GM18951 (cell line): Measurements from ENCODE around the gene ASF1B.

Experiments
- POLR2A ChIP-seq: IDR thresholded peaks from 4 replicates; pipeline ENCODE4 v1.6.1; 2011; ENCODE audit warnings: mild to moderate bottlenecking; ENCODE audit not compliant: insufficient read length, insufficient read depth; ENCODE audit errors: extremely low read depth
- in situ Hi-C: fragments of 300-500 bp; cut with MboI; formaldehyde crosslinking; loops from one replicate; pipeline ENCODE4 v1.12.0; 2022; ENCODE audit warnings: low sequenced_read_pairs, mixed read lengths, inconsistent platforms; ENCODE audit not compliant: unreplicated experiment

Gene ASF1B

DNA sequence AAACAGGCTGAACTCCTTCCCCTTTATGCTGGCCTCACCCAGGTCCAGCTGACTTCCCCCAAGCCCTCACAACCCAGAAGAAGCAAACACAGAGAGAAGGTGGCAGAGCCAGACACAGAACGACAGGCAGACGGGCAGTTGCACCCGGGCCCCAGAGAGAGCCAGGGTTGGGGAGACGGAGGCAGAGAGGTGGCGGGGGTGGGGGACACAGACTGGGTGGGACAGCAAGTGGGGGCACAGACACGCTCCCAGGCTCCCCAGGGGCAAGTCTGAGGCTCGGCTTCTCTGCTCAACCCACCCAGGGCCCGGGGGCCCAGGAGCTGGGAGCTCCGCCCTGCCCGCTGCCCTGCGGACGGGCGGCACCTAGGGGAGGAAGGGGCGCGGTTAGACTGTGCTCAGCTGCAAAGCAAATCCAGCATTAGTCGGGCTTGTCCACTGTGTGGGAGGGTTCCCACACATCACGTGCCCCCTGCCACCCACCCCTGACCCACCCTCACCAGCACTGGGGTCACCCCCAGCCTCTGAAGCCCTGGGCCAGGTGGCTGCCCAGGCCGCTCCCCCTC lies 31.3 kb upstream of the ASF1B start:
- TF ChIP-seq POLR2A = no peak
- in situ Hi-C loops = no loop called here

- TF ChIP-seq POLR2A = no peak
- in situ Hi-C loops = no loop called here
Observed at GRCh38 chr19:14166999-14167575, 30.7 kb upstream of the ASF1B start.

DNA sequence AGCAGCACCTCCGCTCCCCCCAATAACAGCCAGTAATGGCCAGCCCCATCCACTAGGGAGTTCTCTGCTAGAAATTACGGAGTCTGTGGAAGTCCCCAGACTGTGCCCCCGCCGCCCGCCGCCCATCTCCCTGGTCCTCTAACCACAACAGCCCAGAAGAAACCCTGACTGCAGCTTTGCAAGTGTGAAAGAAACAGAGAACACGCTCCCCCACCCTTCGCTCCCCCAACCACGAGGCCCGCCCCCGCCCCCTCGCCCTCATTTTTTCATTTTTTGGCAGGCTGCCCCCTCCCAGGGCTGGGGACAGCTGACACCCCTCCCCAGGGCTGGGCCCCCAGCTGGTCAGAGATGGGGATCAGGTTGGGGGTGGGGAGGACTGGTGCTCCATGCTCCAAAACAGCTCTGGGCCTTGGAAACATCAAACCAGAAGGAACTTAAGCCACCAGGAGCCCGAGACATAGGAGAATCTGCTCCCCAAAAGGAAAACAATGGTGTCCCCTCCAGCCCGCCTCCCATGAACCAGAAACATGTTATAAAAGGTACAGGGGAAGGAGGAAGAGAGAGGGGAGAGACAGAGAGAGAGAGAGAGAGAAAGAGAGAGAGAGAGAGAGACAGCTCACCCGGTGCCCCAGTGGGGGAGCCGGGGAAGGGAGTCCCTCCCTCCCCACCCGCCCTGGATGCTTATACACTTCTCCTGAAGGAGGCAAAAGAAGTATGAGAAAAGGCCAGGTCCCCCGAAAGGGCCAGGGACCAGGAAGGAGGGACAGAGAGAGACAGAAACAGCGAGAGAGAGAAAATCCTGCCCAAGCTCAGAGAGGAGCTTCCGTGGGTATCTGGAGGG lies 29.8 kb upstream of the ASF1B start:
- TF ChIP-seq POLR2A = no peak
- in situ Hi-C loops = no loop called here

DNA sequence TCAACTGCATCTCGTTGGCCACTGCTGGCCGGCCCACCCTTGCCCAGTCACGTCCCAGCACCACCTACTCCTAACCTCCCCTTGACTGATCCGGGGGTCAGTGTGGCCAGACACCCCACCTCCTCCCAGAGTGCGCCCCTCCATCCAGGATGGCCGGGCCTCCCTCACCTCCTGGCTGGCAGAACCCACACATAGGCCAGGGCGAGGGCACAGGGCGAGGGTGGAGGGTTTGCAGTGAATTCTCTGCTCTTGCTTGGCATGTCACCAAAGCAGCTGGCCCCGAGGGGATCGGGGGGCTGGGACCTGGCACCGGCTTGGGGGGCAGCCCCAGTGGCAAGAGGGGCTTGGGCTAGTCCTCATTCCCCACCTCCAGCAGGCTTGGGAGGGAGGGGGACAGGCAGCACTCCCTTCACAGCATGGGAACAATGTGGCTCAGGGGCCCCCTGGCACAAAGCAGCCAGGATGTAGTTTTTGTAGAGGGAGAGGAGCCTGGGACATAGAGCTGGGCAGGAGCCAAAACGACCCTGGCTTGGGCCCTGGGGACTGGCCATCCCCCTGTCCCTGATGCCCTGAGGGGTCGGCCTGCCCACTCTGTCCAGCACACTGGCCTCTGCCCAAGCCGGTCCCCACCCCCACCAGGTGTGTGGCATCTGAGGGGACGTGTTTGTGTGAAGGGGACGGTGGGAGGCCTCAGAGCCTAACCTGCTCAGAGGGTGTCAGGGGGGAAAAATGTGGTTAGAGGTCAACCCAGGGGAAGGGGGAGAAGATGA lies 28.5 kb upstream of the ASF1B start:
- no peak for TF ChIP-seq POLR2A
- in situ Hi-C loops = no loop called here

DNA sequence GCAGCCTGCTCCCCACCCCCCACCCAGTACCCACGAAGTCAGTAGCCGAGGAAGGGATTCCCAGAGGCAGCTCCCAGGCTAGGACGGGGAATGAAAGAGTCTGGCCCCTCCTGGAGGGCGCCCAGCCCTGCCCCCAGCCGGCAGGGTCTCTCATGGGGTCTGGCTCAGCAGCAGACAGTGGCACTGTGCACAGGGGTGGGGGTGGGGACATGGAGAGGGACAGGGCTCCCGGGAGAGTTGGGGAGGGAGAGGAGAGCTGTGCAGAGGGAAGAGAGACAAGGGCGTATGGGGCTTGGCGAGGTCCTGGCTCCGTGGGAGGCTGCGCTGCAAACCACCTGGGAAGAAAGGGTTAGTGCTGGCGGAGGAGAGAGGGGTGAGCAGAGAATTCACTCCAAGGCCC lies 27.7 kb upstream of the ASF1B start:
- in situ Hi-C loops = no loop called here
- TF ChIP-seq POLR2A = no peak

- in situ Hi-C loops = no loop called here
- no peak for TF ChIP-seq POLR2A
Observed at GRCh38 chr19:14162871-14163297, 26.5 kb upstream of the ASF1B start.

GRCh38 chr19:14161305-14161704 lies 24.9 kb upstream of the ASF1B start:
- no peak for TF ChIP-seq POLR2A
- in situ Hi-C loops = no loop called here

- in situ Hi-C loops = no loop called here
- TF ChIP-seq POLR2A = no peak
Observed at GRCh38 chr19:14160017-14160703, 23.8 kb upstream of the ASF1B start.

- in situ Hi-C loops = no loop called here
- no peak for TF ChIP-seq POLR2A
Observed at GRCh38 chr19:14159059-14159458, 22.7 kb upstream of the ASF1B start.

DNA sequence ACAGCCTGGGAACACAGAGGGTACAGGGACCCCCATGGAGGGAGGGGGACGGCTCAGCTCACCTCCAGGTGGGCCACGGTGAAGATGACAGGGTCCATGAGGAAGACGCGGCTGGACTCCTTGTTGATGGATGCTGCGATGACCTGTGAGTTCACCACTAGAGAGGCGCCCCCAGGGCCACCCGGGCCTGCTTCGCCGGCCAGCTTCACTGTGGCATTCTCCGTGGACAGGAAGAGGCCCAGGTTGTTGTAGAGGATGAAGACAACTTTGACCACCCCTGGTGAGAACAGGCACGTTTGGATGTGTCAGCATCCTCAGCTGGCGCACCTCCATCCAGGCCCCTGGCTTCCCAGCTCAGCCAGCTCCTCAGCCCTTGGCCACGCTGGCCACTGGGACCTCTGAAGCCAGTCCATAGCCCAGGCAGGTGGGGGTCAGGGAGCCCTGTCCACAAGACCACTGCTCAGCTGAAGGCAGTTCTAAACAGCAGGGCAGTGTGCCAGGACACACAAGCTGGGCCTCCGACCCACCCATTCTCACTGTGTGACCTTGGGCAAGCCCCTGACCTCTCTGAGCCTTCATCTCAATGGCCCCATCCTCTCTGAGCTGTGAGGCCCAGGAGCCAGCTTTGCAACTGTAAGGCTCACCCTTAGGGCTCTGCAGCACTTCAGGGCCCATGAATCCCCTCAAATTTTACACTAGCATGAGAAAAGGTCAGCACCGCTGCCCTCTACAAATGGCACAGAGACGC lies 22.1 kb upstream of the ASF1B start:
- no peak for TF ChIP-seq POLR2A
- in situ Hi-C loops = no loop called here

DNA sequence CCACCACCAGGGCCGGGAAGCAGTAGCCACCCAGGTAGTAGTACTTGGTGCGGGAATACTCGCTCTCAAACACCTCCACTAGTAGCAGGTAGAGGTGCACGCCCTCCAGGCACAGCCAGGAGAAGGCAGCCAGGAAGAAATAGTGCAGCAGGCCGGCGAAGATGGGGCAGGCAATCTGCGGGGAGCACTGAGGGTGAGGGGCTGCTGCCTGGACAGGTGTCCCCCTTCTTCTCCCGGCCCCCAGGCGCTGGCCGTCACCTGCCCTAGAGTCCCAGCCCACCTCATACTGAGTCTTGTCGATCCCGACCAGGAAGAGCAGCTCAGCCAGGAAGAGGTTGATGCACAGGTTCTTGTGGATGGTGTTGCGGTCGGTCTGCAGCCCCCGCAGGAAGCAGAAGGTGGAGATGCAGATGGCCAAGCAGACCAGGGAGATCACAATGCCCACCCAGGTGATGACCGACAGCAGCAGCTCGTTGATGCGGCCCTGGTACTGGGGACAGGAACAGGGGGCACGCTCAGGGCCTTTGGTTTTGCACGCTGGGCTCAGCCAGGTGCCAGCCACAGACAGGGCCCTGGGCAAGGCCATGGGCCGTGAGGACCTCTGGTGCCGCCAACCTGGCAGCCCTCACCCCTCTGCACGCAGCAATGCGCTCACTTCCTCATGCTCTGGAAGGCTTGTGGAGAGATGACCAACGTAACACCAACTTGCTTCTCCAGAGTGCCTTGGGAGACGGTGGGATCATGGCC lies 20.8 kb upstream of the ASF1B start:
- in situ Hi-C loops = no loop called here
- TF ChIP-seq POLR2A = no peak
